Measurements from ENCODE around the gene GABRB1.
"Not testable (repeated sequence)": the region's sequence is repeated elsewhere in the genome, so short reads cannot be mapped to it uniquely, and the experiment has no call there.

The GABRB1 gene

DNA sequence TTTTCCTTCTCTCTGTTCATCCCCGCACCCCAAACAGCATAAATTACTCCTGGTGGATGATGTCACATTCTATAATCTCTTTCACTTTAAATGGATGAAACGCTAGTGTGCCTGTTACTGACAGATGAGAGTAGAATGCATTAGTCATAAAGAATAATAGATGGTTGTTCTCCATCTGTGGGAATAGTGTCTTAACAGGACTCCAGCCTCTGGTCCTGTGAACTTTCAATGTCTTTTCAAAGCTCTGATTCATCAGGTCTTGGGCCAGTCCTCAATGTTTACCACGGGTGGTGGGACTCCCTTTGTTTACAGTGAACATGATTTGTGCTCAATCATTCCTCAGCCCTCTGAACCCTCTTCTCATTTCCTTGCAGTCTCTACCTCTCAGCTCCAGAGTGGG lies 182.6 kb downstream of the GABRB1 start:
- DNase-seq, result no peak

DNA sequence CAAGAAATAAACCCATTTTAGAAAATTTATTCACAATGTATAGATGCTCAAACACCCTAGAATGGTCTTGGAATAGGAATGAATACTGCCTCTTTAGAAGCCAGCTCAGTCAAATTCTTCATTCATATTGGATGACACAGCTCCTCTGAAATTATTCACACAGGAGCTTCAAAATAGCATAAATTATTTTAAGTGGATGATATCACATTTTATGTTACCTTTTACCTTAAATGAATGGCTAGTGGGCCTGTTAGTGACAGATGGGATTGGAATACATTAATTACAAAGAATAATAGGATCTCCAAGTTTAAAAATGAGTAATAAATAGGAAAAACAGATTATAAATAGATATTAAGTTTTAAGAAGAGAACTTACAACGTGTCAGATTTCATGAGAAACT lies 184.4 kb downstream of the GABRB1 start:
- no peak for DNase-seq

DNA sequence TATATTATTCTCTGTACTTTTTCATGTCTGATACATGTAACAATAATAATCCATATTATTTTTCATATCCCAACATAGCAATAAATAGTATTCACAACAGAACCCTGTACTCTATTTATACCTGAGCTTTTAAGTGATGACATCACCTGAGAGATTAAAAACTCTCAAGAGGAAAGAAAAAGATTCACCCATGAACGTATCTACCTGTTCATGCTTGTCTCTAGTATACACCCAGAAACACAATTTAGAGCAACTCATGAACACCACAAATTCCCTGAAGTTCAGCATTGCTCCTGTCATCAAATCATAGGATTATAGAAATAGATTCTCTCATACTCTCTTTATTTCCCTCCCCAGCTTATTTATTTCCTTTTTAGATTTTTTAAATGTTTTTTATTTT lies 185.9 kb downstream of the GABRB1 start:
- DNase-seq, result no peak

DNA sequence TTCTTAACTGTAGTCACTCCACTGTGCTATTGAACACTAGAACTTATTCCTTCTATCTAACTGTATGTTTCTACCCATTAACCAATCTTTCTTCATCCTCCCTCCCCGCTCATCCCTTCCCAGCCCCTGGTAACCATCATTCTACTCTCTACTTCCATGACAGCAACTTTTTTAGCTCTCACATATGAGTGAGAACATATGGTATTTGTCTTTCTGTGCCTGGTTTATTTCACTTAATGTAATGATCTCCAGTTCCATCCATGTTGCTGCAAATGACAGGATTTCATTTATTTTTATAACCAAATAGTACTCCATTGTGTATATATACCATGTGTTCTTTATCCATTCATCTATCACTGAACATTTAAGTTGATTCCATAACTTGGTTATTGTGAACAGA lies 186.5 kb downstream of the GABRB1 start:
- no peak for DNase-seq

DNA sequence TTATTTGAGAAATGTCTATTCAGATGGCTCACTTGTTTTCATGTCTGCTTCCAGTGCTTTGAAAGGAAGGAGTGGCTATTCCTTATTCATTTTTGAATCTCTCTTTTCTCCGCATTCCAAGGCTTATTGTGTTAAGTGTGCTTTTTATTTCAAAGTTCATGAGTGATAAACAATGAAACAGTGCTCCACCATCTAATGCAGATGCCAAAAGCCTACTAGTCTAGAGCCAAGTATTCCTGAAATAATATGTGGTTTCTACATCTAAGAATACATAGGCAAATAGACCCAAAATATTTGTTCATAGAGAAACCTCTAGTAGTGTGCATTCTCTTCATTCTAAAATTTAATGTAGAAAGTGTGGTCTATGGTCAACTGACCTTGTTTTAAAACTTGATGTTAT lies 187.3 kb downstream of the GABRB1 start:
- no peak for DNase-seq

DNA sequence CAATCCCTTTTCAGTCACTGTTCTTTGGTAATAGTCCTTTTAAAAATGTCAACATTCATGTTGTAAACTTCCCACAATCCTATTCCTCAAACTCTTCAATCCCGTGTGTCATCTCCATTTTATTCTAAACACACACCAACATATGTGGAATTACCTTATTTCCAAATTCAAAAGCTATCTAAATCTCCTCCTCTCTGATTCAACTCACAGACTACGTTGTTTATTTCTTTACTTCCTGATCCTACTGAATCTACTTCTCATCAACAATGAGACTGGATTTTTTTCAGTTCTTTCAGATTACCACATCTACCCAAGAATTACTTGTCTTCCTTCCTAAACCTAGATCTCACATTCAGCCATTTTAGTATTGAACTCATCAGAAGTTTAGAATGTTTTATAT lies 188.2 kb downstream of the GABRB1 start:
- DNase-seq, result no peak

DNA sequence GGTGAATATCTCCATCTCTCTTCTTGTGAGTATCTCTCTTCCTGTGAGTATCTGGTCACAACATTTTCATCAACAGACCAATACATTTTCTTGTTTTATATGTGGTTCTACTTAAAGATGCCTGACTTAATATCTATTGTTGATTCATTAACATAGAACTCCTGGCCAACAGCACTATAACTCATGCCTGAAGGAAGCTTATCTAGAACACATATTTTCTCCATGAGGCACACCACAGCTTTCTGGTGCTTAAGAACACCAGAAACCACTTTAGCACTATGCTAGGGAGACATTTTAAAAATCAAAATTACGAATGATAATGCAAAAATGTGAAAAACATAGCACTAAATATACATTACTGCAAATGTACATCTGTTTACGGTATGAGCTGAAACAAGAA lies 190.4 kb downstream of the GABRB1 start:
- DNase-seq, result no peak

DNA sequence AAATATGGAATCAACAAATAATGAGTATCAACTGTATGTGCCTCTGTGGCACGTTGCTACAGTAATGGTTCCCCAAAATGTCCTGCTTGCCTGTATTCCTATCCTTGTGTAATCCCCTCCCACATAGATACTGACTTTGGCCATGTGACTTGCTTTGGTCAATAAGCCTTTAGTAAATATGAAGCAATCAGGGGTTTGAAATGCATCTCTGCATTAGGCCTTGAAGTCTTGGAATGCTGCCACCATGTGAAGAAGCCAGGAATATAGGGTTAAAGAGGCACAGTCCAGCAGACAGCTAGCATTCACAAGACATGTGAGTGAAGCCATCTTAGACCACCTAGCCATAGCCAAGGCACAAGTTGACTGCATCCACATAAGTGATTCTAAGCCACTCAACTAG lies 190.9 kb downstream of the GABRB1 start:
- no peak for DNase-seq

DNA sequence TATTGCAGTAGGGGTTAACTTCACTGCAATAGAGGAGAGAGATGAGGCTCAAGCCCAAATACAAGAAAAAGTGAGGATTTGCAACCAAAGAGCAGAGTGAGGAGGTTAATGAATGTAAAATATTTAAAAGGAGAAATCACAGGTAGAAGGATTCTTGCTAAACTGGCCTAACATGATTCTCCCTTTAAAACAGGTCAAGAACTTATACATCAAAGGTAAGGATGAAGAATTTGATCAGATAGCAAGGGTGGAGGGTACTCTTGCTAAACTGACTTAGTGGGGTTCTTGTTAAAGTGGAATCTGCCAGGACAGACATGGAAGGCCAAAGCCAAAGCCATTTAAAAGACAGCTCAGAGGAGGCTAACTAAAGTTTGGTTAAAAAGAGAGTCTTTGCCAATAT lies 193.0 kb downstream of the GABRB1 start:
- DNase-seq, result no peak

DNA sequence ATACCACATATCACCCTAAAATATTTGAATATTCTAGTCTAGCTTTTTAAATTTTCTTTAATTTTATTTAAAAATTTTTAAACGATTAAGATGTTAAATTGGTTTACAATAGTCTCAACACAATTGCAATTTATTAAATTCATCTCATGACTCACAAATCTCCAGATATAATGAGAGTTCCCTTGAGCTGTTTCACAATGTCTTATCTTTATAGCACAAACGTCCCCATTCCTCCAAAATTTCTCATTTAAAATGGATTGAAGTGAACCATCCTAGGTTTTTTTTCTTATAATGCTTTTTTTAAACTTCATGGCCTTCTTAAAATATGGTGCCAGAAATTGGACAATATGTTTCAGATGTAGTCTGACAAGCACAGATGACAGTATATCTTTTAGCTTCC lies 204.4 kb downstream of the GABRB1 start:
- DNase-seq, result no peak

DNA sequence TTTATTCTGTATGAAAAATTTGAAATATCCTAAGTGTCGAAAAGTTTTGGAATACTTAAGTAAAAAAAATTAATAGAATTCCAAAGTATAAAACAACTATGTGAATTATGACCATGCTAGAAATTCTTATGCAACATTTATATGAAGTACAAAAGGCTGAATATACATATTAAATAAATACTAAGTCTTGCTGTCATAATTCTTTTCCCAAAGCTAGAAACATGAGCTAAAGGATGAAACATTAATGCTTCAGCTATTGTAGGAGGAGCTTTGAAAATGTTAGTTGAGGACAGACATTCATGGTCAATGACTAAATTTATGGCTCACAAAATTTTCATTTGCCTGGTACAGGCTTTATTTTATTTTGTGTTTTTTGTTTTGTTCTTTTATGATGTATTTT lies 207.3 kb downstream of the GABRB1 start:
- DNase-seq, result no peak

DNA sequence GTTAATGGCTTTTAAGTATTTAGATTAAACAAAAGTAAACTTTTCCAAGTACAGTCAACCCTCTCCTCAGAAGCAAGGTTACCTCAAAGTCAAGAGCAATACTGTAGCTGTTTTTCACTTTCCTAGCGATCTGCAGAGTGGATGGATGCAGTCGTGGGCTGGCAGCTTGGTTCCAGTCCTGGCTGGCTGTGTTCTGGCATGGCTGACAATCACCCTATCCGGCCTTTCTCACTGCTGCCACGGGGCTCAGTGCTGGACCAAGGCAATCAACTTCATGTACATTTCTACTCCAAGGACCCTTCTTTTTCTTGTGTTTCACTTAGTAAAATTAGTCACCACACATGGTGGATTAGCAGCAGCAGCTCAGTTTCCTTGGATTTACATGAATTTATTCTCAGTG lies 208.3 kb downstream of the GABRB1 start:
- no peak for DNase-seq

DNA sequence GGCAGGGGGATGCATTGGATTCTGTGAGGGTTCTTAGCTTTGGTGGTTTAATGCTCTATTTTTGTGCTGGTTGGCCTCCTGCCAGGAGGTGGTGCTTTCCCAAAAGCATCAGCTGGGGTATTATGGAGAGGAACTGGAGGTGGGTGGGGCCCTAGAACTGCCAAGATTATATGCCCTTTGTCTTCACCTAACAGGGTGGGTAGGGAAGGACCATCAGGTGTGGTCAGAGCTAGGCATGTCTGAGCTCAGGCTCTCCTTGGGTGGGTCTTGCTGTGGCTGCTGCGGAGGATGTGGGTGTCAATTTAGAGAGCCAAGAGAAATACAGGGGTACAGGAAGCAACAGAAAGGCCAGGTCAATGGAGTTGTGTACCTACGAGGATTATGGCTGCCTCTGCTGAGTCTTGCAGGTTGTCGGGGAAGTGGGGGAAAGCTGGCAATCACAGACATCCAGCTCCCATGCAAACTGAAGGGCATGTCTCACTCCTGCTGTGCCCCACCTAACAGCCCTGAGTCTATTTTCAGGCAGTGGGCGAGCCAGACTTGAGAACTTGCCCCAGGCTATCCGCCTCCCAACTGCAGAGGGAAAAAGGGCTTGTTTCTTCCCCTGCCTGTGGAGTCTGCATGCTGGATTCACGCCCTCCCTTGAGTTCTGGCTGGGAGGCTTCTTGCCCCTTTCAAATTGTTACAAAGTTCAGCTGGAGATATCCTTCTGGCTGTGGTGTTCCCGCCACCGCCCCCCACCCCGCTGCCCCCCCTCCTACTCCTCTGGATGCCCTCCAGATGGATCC lies 220.2 kb downstream of the GABRB1 start:
- no peak for DNase-seq

DNA sequence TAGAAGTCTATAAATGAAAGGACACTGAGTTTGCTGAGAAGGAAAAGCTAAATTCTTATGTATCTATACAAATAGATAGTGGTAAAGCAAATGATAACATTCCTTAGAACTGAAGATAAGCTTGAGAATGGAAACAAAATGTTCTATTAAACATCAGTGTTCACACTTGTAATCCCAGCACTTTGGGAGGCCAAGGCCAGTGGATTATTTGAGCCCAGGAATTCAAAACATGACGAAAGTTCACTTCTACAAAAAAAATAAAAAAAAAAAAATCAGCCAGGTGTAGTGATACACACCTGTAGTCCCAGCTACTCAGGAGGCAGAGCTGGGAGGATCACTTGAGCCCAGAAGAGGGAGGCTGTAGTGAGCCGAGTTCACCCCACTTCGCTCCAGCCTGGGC lies 232.4 kb downstream of the GABRB1 start:
- DNase-seq, result no peak

DNA sequence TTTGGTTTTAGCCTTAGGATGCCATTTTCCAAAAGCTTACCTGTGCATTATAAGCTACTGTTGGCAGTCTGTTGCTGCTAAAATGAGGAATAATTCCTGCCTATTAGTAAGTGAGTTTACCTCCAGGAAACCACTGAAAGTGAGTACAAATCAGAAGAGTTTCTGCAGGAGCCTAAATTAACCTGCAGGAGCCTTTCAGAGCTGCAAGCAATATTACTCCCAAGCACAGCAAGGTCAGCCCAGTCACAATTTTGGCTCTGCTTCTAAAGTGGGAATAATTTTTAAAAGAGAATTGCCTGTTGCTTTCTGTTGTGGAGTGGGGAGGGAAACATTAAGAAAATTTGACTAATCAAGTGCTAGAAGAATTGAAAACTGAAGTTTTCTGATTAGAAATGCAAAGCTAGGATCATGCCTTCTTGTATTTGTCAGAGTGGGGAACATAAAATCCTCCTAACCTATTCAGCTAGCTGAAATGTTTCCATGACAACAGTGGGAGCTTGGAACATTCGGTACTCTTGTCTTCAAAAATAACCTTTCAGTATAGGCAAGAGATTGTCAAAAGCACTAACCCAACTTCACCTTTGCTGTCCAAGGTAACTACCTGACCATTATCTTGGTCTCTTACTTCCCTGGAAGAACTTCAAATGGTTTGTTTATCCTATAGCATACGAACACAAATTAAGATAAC lies 239.0 kb downstream of the GABRB1 start:
- no peak for DNase-seq

DNA sequence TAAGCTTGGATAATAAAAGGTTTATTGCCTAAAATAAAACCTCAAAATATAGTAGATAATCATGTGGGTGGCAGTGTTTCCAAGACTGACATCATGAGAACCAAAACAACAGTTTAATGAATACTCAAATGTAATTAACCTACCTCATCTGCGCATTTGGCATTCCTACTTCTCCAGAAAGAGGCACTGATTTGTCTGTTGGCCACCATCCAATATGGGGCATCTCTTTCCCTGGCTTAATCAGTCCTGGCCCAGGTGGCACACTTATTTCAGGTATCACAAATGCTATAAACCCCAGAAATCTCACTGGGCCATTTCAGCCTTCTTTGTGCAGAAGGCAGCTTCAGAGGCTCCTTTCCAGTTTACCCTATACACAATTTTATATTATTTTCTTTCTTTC lies 239.9 kb downstream of the GABRB1 start:
- DNase-seq, result no peak

DNA sequence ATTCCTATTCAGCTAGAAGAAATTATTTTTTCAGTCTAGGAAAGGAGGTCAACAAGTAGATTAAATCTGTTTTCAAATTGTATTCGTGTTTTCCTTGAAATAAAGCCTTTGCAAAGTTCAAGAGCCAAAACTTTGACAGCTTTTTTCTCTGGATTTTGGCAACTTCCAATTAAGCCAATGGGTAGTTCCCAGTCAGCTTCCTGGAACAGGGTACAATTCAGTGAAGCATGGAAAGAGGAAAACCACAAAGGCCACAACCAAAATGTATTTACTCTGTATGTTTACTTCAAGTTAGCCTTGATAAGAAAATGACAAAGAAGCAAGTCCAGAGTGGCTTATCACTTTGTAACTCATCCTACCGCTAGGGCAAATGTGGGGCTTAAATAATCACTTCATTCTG lies 243.5 kb downstream of the GABRB1 start:
- no peak for DNase-seq

DNA sequence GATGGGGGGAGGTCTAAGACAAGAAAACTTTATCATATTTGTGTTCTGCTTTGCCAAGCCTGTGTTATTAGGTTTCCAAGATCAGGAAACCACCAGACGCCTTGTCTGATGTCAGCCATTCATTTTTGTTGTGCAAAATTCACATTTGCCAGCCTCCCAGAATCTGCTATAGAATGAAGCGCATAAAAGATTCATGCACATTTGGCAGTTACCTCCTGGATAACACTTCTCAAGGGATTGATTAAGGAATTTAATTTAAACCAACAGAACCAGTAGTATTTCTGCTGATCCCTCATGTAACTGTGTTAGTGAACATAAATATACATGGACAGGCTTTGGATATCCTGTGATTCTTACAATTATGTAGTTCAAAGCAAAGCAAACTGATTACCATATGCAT lies 244.2 kb downstream of the GABRB1 start:
- DNase-seq, result no peak

DNA sequence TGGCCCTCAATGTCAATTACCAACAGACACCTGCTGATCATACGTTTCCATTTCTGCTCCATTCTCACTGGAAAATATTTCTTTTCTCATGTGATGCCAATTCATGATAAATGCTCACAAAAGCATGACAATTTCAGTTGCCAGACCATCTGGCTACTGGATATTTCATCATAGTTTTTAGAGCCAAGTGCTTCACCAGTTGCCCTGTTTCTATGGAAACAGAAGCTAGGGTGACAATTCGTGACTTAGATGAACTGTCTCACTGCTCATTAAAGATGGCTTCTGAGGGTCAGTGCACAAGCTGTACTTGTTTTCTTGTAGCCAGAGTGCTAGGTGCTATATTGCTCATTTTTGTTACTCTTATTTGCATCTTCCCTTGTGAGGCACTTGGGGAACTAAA lies 247.3 kb downstream of the GABRB1 start:
- DNase-seq, result no peak

DNA sequence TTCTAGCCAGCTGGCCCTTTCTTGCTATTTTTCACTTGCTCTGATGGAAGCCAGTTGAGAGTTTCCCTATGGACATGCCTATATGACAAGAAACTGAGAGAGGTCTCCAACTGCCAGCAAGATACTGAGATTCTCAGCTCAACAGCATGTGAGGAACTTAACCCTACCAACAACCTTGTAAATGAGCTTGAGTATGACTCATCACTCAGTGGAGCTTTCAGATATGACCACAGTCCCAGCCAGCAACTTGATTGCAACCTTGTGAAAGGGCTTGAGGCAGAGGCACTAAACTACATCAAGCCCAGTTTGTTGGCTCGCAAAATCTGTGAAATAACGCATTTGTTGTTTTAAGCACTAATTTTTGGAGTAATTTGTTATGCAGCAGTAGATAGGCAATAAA lies 256.4 kb downstream of the GABRB1 start:
- no peak for DNase-seq

DNA sequence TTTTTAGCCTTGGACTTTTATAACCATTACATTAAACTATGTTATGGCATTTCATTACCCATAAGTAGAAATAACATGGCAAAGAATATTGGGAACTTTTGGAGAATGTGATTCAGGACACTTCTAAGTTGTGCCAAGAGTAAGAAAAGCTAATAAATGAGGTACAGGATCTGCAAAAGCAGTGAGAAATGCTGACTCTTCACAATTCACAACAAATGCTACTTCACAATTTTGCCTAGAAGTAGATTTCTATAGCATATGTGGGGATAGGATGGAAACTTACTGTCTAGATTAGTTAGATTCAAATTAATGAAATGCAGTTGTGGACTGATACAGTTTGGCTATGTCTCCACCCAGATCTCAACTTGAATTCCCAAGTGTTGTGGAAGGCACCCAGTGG lies 258.4 kb downstream of the GABRB1 start:
- DNase-seq, result no peak

DNA sequence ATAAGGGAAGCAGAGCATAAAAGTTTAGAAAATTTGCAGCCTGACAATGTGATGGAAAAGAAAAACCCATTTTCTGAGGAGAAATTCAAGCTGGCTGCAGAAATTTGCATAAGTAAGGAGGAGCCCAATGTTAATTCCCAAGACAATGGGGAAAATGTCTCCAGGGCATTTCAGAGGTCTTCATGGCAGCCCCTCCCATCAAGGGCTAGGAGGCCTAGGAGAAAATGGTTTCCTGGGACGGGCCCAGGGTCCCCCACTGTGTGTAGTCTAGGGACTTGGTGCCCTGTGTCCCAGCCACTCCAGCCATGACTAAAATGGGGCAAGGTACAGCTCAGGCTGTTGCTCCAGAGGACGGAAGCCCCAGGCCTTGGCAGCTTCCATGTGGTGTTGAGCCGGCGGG lies 259.5 kb downstream of the GABRB1 start:
- DNase-seq, result not testable (repeated sequence)

DNA sequence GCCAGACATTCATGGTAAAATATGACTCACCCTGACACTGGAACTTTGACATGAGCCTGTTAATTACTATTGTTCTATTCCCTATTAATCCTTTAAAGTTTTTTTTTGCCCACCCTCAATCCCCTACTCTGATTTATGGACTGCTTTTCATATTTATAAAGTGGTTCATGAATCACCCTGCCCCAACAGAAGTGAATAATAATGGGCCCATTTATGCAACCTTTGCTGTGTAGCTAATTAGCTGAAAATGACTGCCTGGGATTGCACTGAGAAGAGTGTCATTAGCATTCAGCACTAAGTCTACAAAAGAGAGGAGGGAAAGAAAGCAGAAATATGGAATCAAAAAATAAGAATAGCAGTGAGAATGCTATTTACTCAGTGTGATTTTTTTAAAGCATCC lies 277.8 kb downstream of the GABRB1 start:
- no peak for DNase-seq

DNA sequence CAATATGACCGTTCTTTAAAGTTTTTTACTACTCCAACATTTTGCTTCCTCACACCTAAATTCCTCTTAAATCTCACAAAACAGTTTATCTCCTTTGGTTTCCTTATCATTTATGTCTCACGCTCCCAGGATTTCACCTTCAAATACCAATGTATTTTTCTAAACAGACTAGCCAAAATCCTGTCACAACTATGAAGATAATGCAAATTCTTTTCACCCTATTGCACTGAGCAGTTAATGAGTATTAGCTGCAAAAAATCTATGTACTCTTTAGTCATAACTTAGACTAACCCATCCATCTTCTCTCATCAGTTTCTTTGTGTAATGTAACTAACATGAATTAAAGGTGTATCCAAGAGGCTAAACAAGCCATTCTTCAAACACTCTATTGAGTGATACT lies 280.8 kb downstream of the GABRB1 start:
- DNase-seq, result no peak

DNA sequence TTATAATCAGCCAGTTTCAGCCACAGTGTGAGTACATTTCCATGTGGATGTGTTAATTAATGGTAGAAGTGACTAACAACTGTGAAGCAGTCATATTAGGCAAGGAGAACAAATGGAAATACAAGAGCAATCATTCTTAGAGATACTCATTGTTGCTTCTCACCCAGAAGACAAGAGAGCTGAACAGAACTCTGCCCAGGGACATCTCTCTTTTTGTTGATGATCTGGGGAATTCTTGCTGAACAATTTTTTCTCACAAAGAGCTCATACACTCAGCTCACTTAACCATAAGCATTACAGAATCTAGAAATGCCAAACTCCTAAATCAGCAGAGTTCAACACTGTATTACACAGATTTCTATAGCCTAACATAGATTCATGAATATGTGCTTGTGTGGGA lies 282.0 kb downstream of the GABRB1 start:
- no peak for DNase-seq

Measured in stimulated activated naive CD4-positive, alpha-beta T cell (primary cell).